Stimulated activated CD8-positive, alpha-beta memory T cell treated with anti-CD3 and anti-CD28 coated beads, Interleukin-2, amount 100 ng/mL, for 48 hours (primary cell): ENCODE data around the gene VEZT.
"Not testable (repeated sequence)": the region's sequence is repeated elsewhere in the genome, so short reads cannot be mapped to it uniquely, and the experiment has no call there.

Experiments used
- DNase-seq, 2 donors: peaks; one replicate each; pipeline ENCODE4 v3.0.0-alpha.2; 2020; ENCODE audit warnings: low read depth in 2 of 2

VEZT gene

DNA sequence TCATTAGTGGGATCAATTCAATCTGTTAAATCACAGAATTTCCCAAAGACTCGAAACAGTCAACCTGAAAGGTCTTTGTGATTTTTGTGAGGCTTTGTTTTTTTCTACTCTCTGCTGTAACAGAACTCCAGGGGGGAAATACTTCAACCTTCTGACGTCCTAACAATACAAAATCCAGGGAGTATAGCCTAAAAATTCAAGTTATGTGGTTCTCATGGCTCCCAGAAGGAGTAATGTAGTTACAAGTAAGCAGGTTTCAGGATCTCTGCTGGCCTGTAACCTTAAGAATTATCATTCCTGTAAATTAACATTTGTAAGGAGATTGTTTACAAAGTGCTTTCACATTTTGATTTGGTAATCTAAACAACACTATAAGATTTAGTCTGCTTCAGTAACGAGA, 39.9 kb downstream of the VEZT start:
- no peak for DNase-seq

DNA sequence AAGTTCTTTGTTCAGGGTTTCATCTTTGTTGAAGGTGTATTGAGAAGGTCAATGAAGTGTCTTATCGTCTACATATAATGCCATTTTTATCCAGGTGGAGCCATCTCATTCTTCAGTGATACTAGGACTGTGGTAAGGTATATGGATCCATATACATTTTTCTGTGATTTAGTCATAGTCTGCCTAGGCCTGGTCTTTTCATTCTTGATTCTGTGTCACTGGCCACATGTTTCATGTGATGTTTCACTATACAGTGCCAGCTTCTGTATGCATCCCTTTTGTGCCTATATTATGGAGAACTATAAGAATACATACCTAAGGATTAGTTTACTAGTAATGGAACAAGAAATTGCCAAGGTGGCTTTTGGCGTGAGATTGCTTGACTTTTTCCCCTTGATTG, 40.5 kb downstream of the VEZT start:
- DNase-seq: no peak

DNA sequence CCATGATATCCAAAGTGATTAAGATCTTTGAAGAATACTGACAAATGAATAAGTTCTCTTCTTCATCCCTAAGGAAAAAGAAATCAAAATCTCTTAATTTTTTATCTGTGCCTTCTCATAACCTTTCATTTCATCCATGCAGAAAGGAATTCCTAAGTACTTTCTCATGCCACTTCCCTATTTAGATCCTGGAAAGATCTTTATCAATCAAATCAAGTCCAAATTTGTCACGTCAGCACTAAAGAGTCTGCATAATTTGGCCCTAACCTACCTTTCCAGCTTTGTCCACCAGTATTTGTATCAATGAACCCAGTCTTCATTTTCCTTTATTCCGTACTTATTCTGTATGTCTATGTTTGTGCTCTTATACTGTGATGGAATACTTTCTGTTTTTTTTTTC, 41.2 kb downstream of the VEZT start:
- DNase-seq: no peak

DNA sequence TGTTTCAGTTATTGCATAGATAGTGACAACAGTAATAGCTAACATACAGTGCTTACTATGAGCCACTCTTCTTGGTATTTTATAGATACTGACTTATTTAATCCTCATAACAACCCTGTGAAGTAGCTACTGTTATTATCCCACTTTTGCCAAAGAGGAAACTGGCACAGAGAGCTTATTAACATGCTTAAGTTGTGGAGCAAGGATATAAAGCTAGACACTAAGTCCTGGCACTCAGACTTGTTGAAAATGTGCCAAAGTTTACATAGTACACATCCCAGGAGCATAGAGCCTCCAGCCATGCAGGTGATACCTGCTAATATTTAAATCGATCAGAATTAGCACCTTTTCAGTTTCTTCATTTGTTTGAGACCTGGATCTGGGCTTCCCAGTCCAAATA, 41.8 kb downstream of the VEZT start:
- DNase-seq: no peak

DNA sequence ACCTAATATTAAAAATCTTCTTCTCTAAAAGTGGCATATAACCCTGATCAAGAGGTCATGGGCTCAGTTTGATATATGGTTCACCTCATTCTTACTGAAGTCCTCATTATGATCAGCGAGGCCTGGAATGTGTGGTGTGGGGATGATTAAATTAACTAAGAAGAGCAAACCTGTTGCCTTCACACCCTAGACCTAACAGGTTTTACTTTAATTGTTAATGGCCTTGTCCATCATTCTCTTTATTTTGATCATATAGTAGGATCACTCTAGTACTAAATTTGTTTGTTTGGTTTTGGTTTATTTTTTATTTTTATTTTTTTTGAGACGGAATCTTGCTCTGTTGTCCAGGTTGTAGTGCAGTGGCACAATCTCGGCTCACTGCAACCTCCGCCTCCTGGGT, 43.5 kb downstream of the VEZT start:
- DNase-seq: no peak

DNA sequence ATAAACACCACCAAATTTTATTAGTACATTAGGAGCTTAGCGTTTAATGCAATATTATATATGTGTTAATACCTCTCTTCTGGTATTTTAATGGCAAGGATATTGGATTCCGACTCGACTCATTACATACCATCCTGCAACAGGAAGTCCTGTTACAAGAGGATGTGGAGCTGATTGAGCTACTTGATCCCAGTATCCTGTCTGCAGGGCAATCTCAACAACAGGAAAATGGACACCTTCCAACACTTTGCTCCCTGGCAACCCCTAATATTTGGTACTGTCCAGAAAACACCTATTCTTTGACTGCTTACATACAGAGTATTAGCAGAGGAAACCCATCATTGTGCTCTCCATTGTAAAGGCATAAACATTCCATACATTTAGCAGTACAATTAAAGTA, 45.2 kb downstream of the VEZT start:
- DNase-seq: no peak

DNA sequence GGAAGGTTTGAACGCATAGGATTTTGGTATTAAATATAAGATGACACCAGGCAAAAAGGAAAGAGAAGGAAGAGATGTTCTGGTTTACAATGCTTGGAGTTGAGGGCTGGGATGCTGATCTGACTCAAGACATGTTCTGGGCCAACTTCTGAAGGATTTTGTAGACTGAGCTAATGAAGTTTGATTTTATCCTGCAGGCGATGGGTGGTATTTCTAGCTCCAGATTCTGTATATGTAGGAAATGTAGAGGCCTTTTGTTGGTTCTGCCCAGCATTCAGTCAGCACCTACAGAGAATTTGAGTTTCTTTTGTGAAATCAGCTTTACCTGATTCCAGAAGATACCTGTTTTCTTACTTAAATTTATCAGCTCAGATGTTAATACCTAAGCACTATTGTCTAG, 48.2 kb downstream of the VEZT start:
- DNase-seq: no peak

DNA sequence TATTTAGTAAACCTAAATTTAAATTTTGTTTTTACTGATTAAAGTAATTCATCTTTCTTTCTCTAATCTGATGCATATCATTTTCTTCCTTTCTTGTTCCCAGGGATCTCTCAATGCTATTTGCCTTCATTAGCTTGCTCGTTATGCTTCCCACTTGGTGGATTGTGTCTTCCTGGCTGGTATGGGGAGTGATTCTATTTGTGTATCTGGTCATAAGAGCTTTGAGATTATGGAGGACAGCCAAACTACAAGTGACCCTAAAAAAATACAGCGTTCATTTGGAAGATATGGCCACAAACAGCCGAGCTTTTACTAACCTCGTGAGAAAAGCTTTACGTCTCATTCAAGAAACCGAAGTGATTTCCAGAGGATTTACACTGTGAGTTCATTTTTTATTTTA, 48.6 kb downstream of the VEZT start:
- DNase-seq: no peak

DNA sequence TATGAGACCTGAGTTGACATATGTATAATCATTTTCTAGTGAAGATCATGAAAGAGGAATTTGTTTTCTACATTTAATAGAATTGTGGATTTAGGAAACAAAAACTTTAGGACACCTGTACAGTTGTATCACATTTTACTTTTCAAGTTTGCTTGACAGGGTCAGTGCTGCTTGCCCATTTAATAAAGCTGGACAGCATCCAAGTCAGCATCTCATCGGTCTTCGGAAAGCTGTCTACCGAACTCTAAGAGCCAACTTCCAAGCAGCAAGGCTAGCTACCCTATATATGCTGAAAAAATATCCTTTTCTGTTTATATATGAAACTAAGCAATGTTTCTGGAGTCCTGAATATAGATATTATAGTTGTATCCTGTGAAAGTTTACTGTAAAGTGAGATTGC, 52.3 kb downstream of the VEZT start:
- no peak for DNase-seq

DNA sequence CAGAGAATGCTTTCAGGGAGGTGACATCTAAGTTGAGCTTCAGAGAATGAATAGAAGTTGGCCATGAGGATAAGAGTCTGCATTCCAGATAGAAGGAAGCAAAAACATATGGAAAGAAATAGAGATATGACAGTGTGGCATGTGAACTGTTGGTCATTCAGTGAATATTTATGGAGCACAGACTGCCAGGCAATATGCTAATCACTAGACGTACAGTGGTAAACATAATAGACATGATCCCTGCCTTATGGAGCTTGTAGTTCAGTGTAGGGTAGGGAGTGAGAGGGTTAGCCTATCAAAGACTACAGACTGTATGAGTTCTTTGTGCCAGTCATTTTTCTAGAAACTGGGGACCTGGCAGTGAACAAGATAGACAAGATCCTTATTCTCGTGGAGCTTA, 53.9 kb downstream of the VEZT start:
- no peak for DNase-seq

DNA sequence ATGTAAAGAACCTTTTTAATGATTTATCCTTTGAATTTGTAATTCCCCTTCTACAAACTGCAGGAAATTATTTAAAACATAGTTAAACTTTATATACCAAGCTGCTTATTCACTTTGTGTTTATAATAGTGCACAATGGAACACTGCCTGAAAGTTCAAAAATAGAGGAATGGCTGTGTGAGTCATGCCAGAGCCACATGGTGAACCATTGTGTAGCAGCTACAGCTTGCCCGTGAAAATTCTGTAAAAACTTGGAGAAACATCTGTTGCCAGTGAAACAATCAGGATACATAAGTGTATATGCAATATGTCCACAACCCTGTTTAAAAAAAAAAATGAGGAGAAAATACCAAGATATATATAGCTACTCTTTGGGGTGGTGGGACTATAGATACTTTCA, 59.5 kb downstream of the VEZT start:
- DNase-seq: no peak

DNA sequence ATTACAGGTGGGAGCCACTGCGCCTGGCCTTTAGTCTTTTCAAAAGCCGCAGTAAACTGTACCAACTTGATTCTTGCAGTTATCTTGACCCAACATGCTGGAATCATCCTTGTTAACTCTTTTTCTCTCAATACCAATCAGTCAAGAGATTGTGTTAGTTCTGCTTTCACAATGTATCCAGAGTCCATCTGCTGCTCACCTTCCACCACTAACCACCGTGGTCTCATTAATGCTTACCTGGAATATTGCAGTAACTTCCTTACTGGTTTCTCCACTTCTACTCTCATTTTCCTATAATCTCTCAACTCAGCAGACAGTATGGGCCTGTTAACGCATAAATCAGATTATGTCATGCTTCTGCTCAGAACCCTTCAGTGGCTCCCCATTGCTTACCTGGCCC, 62.2 kb downstream of the VEZT start:
- no peak for DNase-seq

DNA sequence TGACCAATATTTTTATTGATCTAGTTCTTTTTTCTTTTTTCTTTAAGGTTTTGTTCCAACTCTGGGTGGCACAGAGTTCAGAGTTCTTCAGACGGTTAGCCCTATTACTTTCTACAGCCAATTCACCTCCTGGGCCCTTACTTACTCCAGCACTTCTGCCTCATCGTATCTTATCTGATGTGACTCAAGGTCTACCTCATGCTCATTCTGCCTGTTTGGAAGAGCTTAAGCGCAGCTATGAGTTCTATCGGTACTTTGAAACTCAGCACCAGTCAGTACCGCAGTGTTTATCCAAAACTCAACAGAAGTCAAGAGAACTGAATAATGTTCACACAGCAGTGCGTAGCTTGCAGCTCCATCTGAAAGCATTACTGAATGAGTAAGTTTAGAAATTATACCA, 64.7 kb downstream of the VEZT start:
- no peak for DNase-seq

DNA sequence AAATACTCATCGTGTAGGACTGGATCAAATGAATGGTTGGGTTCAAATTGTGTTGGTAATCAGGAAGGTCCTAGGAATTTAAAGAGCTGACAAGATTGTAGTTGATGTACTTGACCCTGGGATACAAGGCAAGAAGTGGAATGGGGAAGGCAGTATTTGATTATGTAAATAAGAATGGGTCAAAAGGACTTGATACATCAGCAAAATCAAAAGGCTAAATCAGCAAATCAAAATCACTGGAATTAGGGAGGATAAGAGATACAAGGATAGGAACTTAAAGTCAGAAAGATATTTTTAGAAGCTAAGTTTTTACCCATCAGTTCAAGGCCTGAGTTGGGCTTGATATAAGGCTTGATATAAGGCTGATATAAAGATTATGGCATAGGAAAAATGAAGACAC, 65.8 kb downstream of the VEZT start:
- no peak for DNase-seq

DNA sequence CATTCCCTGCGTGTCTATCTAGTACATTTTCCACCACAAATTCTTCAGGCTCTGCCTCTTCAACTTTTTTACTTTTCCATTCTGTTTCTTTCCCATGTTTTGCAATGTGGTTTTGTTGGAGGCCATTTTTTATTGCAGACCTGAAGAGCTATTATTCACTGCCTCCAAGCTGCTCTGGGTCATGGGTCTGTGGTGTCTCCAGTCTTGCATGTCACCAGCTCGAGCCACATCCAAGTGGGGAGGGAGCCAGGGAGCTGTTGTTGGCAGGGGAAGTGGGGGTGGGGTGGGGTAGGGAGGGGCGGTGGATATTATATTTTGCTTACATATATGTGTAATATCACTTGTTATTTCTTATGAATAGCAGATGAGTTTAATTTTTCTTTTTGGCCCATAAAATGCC, 69.1 kb downstream of the VEZT start:
- no peak for DNase-seq

DNA sequence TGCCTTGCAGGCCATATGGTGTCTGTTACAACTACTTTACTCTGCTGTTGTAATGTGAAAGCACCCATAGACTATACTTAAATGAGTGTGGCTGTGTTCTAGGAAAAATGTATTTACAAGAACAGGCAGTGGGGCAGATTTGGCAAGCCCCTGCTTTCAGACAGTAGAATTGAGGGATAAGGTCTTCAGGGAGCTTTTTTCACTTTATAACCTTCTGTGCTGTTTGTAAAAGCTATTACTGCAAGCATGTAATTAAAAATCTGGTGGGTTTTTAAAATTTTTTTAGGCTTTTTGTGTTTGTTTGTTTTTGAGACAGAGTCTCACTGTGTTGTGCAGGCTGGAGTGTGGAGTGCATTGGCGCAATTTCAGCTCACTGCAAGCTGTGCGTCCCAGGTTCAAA, 73.9 kb downstream of the VEZT start:
- no peak for DNase-seq

DNA sequence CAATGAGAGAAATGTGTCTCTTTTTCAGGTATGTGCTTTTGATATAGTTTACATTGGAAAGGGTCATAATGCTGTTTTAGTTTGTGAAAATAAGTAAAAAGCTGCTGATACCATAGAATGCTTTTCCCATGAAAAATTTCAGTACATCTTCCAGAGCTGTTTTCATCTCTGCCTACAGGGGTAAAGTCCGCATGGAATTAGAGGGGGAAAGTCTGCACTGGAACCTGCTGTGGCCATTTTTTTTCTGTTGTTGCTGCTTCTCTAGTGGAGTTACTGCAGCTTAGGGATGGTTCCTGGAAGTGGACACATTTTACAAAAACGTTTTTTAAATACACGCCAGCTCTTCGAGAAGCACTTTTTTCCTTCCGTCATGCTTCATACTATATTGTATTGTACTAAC, 81.3 kb downstream of the VEZT start:
- DNase-seq: no peak

DNA sequence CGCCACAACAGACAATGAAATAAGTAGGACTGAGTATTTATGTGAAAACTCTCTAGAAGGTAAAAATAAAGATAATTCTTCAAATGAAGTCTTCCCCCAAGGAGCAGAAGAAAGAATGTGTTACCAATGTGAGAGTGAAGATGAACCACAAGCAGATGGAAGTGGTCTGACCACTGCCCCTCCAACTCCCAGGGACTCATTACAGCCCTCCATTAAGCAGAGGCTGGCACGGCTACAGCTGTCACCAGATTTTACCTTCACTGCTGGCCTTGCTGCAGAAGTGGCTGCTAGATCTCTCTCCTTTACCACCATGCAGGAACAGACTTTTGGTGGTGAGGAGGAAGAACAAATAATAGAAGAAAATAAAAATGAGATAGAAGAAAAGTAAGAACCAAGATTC, 82.7 kb downstream of the VEZT start:
- DNase-seq: no peak

DNA sequence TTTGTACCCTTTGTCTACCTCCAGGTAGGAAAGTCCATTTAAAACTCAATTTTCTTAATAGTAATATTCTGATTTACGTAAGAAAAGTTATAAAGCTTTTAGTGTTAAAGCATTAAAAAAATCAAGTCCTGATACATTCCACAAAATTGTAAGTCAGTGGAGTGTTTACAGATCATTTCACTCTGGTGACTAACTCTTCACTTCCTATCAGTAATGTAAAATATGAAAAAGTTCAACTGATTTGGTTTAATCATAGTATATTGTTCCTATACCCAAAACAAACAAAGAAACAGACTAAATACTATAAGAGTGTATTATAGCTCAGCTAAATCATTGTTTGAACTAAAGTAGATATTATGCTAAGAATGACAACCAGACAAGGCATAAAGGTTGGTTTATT, 85.9 kb downstream of the VEZT start:
- no peak for DNase-seq

DNA sequence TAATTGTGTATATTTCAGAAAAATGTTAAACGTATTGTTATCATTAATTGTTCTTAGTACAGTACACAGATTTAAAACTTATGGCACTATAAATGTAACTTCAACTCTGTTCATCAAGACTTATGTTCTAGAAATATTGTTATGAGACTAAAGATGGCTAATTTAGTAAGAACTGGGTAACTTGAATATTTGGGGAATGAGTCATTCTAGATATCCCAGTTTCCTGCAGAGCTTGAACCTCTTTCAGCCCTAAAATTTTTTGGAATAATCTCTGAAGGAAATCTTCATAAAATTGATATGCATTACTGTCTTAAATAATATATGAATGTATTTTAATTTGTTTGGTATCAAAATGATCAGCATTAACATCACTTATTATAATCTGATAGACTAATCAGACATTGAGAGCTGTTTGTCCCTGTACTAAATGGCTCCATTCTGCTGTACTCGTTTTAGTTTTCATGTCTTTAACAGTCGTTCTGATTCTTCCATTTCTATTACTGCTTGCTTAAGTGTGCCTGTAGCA, 87.1 kb downstream of the VEZT start:
- no peak for DNase-seq

DNA sequence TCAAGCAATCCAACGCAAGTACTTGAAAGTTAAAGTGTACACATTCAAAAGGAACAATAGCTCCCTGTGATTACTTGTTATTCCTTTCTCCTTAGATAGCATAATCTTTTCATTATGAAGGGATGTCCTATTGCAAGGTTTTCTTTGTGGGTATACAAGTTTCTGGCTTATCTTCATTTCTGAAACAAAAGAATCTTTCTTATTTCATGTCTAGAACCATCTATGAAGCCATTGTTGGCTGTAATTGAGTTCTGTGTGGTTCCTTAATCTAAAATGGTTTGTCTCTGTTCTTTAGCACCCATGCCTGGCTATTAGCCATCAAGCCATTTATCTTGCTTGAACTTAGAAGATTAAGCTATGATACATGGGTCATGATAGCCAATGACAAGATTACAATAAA, 95.0 kb downstream of the VEZT start:
- no peak for DNase-seq

DNA sequence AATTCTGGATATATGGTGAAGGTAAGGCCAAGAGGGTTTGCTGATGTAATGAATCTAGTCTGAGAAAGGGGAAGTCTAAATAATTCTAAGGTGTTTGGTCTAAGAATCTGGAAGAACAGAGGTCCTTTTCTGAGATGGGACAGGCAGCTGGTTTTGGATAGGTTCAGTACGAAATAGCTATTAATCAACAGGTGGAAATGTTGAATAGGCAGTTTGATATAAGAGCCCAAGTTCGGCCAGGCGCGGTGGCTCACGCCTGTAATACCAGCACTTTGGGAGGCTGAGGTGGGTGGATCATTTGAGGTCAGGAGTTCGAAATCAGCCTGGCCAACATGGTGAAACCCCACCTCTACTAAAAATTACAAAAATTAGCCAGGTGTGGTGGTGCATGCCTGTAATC, 97.1 kb downstream of the VEZT start:
- DNase-seq: not testable (repeated sequence)

DNA sequence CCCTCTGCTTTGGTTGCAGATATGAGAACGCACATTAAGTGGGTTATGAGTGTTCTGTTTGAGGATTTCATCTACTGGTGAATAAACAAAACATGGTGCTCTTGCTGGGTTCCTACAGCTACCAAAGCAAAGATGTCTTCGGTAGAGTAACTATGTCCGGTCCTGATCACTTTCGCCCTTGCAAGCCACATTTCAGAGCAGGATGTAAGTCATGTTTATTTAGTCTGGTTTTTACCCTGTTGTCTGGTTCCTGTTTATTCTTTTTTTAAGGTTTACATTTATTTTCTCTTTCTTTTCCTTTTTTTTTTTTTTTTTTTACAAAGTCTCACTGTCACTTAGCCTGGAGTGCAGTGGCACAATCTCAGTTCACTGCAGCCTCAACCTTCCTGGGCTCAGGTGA, 99.2 kb downstream of the VEZT start:
- no peak for DNase-seq

DNA sequence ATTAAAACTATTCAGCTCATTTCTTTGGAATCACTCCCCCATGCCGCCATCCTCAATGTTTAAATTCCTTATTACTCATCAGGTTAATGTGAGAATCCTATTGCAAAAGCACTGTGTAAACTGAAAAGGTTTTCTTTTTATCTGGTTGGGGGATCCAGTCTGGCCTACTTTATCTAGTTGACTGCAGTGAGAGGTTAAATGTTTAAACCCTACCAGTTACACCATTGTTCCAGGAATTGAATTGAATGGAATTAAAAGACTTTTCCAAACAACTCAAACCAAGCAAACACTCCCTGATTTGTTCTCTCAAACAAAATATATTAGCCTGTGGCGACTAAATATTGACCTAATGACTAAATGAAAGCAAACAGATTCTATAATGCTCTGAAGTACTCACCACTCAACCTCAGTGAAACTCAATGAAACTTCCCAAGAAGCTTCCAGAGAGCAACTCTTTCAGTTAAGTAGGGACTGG, 100.5 kb downstream of the VEZT start:
- no peak for DNase-seq
